Measurements from ENCODE around the gene IFT80. TPM values are rescaled to one million over a fixed set of nuclear protein-coding genes. Genes with fewer than 3 reads are reported as not detected.
"Not testable (repeated sequence)": the region's sequence is repeated elsewhere in the genome, so short reads cannot be mapped to it uniquely, and the experiment has no call there.

The IFT80 gene
- polyA plus RNA-seq, 6 donors from 2014 or later = 4.0 to 8.4 (median 5.6) TPM

DNA sequence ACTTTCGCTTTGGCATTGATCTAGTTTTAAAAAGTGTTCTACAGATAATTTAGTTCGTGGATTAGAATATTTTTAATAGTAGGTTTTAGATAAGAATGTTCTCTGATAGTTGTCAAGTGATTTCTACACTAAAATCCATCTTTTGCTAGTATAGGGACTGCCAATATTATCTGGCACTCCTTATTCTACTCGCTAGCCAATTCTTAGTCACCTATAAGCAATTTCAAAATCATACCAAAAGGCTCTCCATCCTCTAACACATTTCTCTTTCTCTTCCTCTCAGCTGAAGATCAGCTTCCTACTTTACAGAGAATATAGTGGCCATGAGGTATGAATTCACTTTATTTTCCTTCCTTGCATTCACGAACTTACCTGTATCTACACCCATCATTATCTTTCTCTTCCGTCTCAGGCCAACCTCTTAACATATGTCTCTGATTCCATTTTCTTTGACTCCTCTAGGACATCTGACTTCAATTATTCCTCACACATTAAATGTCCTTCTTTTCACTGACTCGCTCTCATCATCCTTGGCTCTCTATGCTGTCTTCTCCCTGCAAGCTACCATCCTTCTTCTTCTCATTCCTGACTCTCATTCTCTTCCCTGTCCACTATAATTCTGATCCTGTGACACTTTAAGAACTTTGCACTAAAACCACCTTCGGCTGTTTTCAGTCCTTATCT lies 138.3 kb downstream of the IFT80 start:
- Mint-ChIP-seq H3K27ac (peak overlapping the region in 2 of 6 donors; percentile 0 to 65), H3K36me3 (peaks cover 9 to 15% of the 10 kb centered on the region in 2 donors), H3K4me3 (no peak overlapping the region), H3K9me3 (no peaks in the 10 kb centered on the region), H3K27me3 (no peaks in the 10 kb centered on the region), H3K4me1 (peaks cover 0 to 5% (median 4%) of the 10 kb centered on the region in 3 donors)
- ATAC-seq (ENCODE audit: low read depth in 2 of 2) (no peak), DNase-seq (no peak)

GRCh38 chr3:160259589-160259988 lies 139.4 kb downstream of the IFT80 start:
- DNase-seq (no peak), ATAC-seq (ENCODE audit: low read depth in 2 of 2) (no peak)
- H3K4me1 Mint-ChIP-seq = peaks cover 0 to 5% (median 4%) of the 10 kb centered on the region in 3 donors
- H3K9me3 Mint-ChIP-seq = no peaks in the 10 kb centered on the region
- H3K4me3 Mint-ChIP-seq = no peak overlapping the region
- H3K27ac Mint-ChIP-seq = no peak overlapping the region
- H3K36me3 Mint-ChIP-seq = peaks cover 5 to 10% of the 10 kb centered on the region in 2 donors
- no peaks in the 10 kb centered on the region for H3K27me3 Mint-ChIP-seq

DNA sequence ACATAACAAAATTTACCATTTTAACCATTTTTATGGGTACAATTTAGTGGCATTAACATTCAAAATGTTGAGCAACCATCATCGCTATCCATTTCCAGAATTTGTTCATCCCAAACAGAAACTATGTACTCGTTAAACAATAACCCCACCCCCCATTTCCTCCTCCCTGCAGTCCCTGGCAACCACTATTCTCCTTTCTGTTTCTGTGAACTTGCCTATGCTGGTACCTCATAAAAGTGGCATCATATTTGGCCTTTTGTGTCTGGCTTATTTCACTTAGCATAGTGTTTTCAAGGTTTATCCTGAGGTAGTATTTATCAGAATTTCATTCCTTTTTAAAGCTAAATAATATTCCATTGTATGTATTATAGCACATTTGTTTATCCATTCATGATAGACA lies 141.4 kb downstream of the IFT80 start:
- DNase-seq (no peak), ATAC-seq (ENCODE audit: low read depth in 2 of 2) (no peak)
- Mint-ChIP-seq H3K27ac (no peak overlapping the region), H3K9me3 (no peaks in the 10 kb centered on the region), H3K27me3 (no peaks in the 10 kb centered on the region), H3K4me3 (no peak overlapping the region), H3K36me3 (peaks cover 5 to 8% of the 10 kb centered on the region in 2 donors), H3K4me1 (peaks cover 0 to 5% (median 4%) of the 10 kb centered on the region in 3 donors)

GRCh38 chr3:160253298-160253697 lies 145.7 kb downstream of the IFT80 start:
- Mint-ChIP-seq H3K27ac (no peak overlapping the region), H3K27me3 (no peaks in the 10 kb centered on the region), H3K9me3 (no peaks in the 10 kb centered on the region), H3K4me1 (no peaks in the 10 kb centered on the region), H3K36me3 (peaks cover 0 to 1% of the 10 kb centered on the region in 2 donors), H3K4me3 (no peak overlapping the region)
- no peak for DNase-seq
- no peak for ATAC-seq (ENCODE audit: low read depth in 2 of 2)

DNA sequence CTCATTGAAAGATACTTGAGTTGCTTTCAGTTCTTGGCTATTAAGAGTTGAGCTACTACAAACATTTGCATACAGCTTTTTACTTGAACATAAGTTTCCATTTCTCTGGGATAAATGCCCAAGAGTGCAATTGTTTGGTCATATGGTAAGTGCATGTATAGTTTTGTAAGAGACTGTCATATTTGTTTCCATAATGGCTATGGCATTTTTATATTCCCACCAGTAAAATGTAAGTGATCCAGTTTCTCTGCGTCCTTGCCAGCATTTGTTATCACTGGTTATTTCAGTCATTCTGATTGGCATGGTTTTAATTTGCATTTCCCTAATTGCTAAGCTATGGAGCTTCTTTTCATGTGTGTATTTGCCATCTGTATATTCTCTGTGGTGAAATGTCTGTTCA lies 151.3 kb downstream of the IFT80 start:
- Mint-ChIP-seq H3K4me3 (no peak overlapping the region), H3K27ac (no peak overlapping the region)
- ATAC-seq (ENCODE audit: low read depth in 2 of 2) = no peak

DNA sequence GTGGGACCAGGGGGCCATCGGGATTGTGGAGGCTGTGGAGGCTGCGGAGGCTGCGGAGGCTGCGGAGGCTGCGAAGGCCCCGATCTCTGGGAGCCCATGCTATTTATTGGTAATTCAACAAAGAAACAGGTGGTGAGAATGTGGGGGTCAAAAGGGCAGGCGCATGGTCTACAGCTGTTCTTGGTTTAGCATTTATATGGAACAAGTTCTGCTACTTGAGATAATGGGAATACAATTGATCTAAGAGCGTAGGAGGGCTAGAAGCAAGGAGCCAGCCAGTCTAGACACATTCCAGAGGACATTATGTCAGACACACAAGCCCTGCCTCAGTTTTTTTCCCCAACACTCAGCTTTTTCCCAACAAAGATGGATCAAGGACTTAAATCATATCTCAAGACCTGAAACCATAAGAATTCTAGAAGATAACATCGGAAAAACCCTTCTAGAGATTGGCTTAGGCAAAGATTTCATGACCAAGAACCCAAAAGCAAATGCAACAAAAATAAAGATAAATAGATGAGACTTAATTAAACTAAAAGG lies 153.7 kb downstream of the IFT80 start:
- Mint-ChIP-seq H3K27me3 (peaks cover 0 to 16% (median 15%) of the 10 kb centered on the region in 3 donors), H3K4me3 (no peak overlapping the region), H3K36me3 (no peaks in the 10 kb centered on the region), H3K9me3 (peaks cover 10 to 21% (median 12%) of the 10 kb centered on the region in 7 donors), H3K27ac (no peak overlapping the region), H3K4me1 (no peaks in the 10 kb centered on the region)
- ATAC-seq (ENCODE audit: low read depth in 2 of 2) (no peak), DNase-seq (no peak)

More for the DNA sequence above, 151.3 kb downstream of the IFT80 start:
- Mint-ChIP-seq H3K9me3 (peaks cover 8 to 17% (median 12%) of the 10 kb centered on the region in 7 donors), H3K27me3 (peaks cover 0 to 8% (median 4%) of the 10 kb centered on the region in 3 donors), H3K36me3 (no peaks in the 10 kb centered on the region), H3K4me1 (no peaks in the 10 kb centered on the region)
- no peak for DNase-seq

DNA sequence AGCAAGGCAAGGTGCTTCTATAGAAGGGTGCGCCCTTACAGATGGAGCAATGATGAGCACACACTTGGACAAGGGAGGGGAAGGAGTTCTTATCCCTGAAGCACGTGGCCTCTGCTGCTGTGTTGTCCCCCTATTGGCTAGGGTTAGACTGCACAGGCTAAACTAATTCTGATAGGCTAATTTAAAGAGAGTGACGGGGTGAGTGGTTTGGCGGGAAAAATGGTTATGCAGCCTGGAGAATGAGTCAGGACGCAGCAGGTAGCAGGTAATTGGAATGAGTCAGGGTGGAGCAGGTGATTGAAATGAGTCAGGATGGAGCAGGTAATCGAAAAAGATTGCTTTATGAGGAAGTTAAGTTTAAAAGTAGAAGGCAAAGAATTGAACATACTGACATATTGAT lies 158.3 kb downstream of the IFT80 start:
- Mint-ChIP-seq H3K9me3 (peaks cover 12 to 21% (median 14%) of the 10 kb centered on the region in 7 donors), H3K27ac (peak overlapping the region in 1 of 6 donors; percentile 41), H3K27me3 (peaks cover 9 to 41% (median 35%) of the 10 kb centered on the region in 3 donors)
- H3K4me3 Mint-ChIP-seq; DNase-seq; H3K4me1 Mint-ChIP-seq; H3K36me3 Mint-ChIP-seq; ATAC-seq (ENCODE audit: low read depth in 2 of 2): not testable (repeated sequence)

DNA sequence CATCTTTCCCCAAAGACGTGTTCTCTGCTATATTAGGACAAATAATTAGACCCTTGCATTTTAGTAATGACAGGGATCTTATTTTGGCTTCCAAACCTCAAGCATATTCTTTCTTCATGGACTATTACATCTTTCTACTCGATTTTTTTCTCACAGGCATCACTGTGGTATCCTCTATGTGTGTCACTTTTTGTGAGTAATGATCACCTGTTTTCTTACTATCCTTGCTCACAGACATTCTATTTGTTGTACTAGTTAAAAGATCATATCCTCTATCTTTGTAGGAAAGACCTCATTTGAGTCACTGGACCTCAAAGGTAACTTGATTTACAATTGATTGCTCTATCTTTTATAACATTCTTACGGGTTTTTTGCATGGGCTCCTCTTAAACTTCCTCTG lies 167.0 kb downstream of the IFT80 start:
- no peak overlapping the region for H3K4me3 Mint-ChIP-seq

DNA sequence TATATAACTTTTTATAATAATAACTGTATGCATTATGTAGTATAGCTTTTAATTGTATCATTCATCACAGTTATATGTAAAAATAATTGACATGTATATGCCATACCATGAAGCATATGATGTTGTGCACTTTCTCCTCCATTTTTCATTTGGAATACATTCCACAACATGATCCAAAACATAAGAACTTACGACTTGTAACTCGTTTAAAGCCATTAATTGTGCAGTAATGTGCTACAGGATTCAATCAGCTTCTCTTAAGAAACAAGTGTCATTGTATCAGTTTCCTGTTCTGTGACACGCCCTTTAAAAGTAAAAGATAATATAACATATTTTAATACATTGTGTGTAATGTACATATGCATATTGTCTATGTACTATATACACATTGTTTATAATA lies 171.6 kb downstream of the IFT80 start:
- Mint-ChIP-seq H3K9me3 (peaks cover 0 to 2% (median 0%) of the 10 kb centered on the region in 7 donors), H3K27me3 (peaks cover 35 to 52% (median 50%) of the 10 kb centered on the region in 3 donors), H3K4me1 (peaks cover 16 to 21% (median 21%) of the 10 kb centered on the region in 3 donors), H3K27ac (no peak overlapping the region), H3K4me3 (peak overlapping the region in 1 of 8 donors; percentile 24), H3K36me3 (peaks cover 0 to 3% of the 10 kb centered on the region in 2 donors)
- DNase-seq (no peak), ATAC-seq (ENCODE audit: low read depth in 2 of 2) (no peak)

More for the DNA sequence above, 167.0 kb downstream of the IFT80 start:
- no peak for ATAC-seq (ENCODE audit: low read depth in 2 of 2)
- Mint-ChIP-seq H3K9me3 (no peaks in the 10 kb centered on the region), H3K36me3 (peaks cover 0 to 3% of the 10 kb centered on the region in 2 donors), H3K27ac (no peak overlapping the region), H3K4me1 (no peaks in the 10 kb centered on the region), H3K27me3 (peaks cover 22 to 37% (median 34%) of the 10 kb centered on the region in 3 donors)
- no peak for DNase-seq

GRCh38 chr3:160226026-160226907 lies 172.8 kb downstream of the IFT80 start:
- ATAC-seq (ENCODE audit: low read depth in 2 of 2) = peak; percentile 29 to 37
- Mint-ChIP-seq H3K9me3 (peaks cover 0 to 2% (median 0%) of the 10 kb centered on the region in 7 donors), H3K27me3 (peaks cover 34 to 52% (median 50%) of the 10 kb centered on the region in 3 donors), H3K4me3 (peak overlapping the region; percentile 64 to 91 (median 88)), H3K27ac (peak overlapping the region in 4 of 6 donors; percentile 42 to 65 (median 46)), H3K4me1 (peaks cover 16 to 21% (median 21%) of the 10 kb centered on the region in 3 donors), H3K36me3 (no peaks in the 10 kb centered on the region)
- DNase-seq = no peak

- Mint-ChIP-seq H3K27ac (peak within 1 kb of the TSS in 2 of 6 donors; percentile 47 to 63), H3K36me3 (no peaks in the 10 kb centered on the region), H3K27me3 (peaks cover 35 to 55% (median 50%) of the 10 kb centered on the region in 3 donors), H3K4me1 (peaks cover 16 to 21% (median 21%) of the 10 kb centered on the region in 3 donors), H3K9me3 (peaks cover 0 to 2% (median 0%) of the 10 kb centered on the region in 7 donors), H3K4me3 (peak within 1 kb of the TSS; percentile 79 to 90 (median 88))
- DNase-seq (peak; percentile 26), ATAC-seq (ENCODE audit: low read depth in 2 of 2) (peak; percentile 81 to 82)
These were observed 173.6 kb downstream of the IFT80 start, which contains the start of gene C3orf80 for GRCh38 chr3:160225176-160226025. Gene C3orf80, plus strand, starts transcription at chr3:160225422. Its CDS starts 214 bp downstream, at chr3:160225636.

GRCh38 chr3:160224811-160225175 lies 174.2 kb downstream of the IFT80 start:
- H3K9me3 Mint-ChIP-seq = peaks cover 0 to 2% (median 0%) of the 10 kb centered on the region in 7 donors
- DNase-seq (no peak), ATAC-seq (ENCODE audit: low read depth in 2 of 2) (no peak)
- H3K36me3 Mint-ChIP-seq = no peaks in the 10 kb centered on the region
- H3K27ac Mint-ChIP-seq = peak overlapping the region in 2 of 6 donors; percentile 47 to 63
- H3K4me3 Mint-ChIP-seq = peak overlapping the region; percentile 79 to 90 (median 82)
- H3K27me3 Mint-ChIP-seq = peaks cover 35 to 55% (median 50%) of the 10 kb centered on the region in 3 donors
- H3K4me1 Mint-ChIP-seq = peaks cover 16 to 21% (median 21%) of the 10 kb centered on the region in 3 donors
